Caco-2 (cell line): Measurements from ENCODE around the gene BPIFA3. TPM values are rescaled to one million over a fixed set of nuclear protein-coding genes. Genes with fewer than 3 reads are reported as not detected.
A peak's percentile ranks its signal among the peaks of the same experiment; 100 is the strongest.

ENCODE experiments used
- BruUV-seq: library from RNA; stranded (reverse); fragments of 400-500 nt; replicated peaks from 2 replicates; lab custom pipeline; 2021; lab: Mats Ljungman, UMichigan
- CTCF ChIA-PET: fragments of 300-600 bp; sonication (Branson Sonifier 250); formaldehyde crosslinking; loops from one replicate; lab custom pipeline; 2022; ENCODE audit warnings: antibody characterized with exemption; lab: Charles Lee
- POLR2A ChIA-PET: fragments of 300-600 bp; sonication (Branson Sonifier 250); formaldehyde crosslinking; loops from one replicate; lab custom pipeline; 2022; ENCODE audit warnings: antibody characterized with exemption; lab: Charles Lee
- DNase-seq, 2 experiments: peaks; one replicate each; pipeline versions ENCODE4 v3.0.0 to v3.0.0-alpha.2; 2020 to 2022
- H3K27me3 ChIP-seq: replicated peaks from 2 replicates; pipeline ENCODE4 v1.6.0; 2011; ENCODE audit warnings: low read length; ENCODE audit not compliant: control insufficient read depth, insufficient read depth
- H3K36me3 ChIP-seq: 2 replicates; pipeline ENCODE4 v1.5.1; 2011; ENCODE audit warnings: low read length; ENCODE audit not compliant: control insufficient read depth, insufficient read depth
- H3K4me1 ChIP-seq: fragments of 250-450 bp; sonication (Bioruptor Pico); 2 replicates; pipeline ENCODE4 v1.5.1; 2020; ENCODE audit warnings: mild to moderate bottlenecking
- H3K4me3 ChIP-seq: 2 replicates; pipeline ENCODE4 v1.5.1; 2011; ENCODE audit warnings: low read depth, mild to moderate bottlenecking, control low read depth, low read length
- H3K9me3 ChIP-seq: fragments of 250-450 bp; sonication (Bioruptor Pico); 2 replicates; pipeline ENCODE4 v1.5.1; 2020; ENCODE audit warnings: mild to moderate bottlenecking, moderate library complexity
- H3K27ac Mint-ChIP-seq: one replicate; pipeline ENCODE4 v1.8.0; 2022; ENCODE audit warnings: mixed read lengths; ENCODE audit not compliant: unreplicated experiment
- H3K27me3 Mint-ChIP-seq: one replicate; pipeline ENCODE4 v1.8.0; 2022; ENCODE audit warnings: mixed read lengths; ENCODE audit not compliant: insufficient read depth, unreplicated experiment
- H3K36me3 Mint-ChIP-seq: one replicate; pipeline ENCODE4 v1.8.0; 2022; ENCODE audit warnings: mild to moderate bottlenecking, mixed read lengths; ENCODE audit not compliant: insufficient read depth, unreplicated experiment
- H3K4me1 Mint-ChIP-seq: one replicate; pipeline ENCODE4 v1.8.0; 2022; ENCODE audit warnings: low read depth, mixed read lengths; ENCODE audit not compliant: unreplicated experiment
- H3K4me3 Mint-ChIP-seq: one replicate; pipeline ENCODE4 v1.8.0; 2022; ENCODE audit warnings: mild to moderate bottlenecking, moderate library complexity, mixed read lengths; ENCODE audit not compliant: unreplicated experiment
- H3K9me3 Mint-ChIP-seq: one replicate; pipeline ENCODE4 v1.8.0; 2022; ENCODE audit warnings: mixed read lengths; ENCODE audit not compliant: unreplicated experiment
- intact Hi-C: fragments of 100-400 bp; cut with micrococcal nuclease; formaldehyde crosslinking; loops from one replicate; pipeline ENCODE4 v1.10.0; 2022; ENCODE audit not compliant: unreplicated experiment
- total RNA-seq: library from RNA; stranded (reverse); gene quantifications from 2 replicates; pipeline ENCODE4 v1.2.3, GENCODE V29; 2022
- TF ChIP-seq, protein P1 (sequence below), 2 experiments: fragments of 200-600 bp in 1 of 2; IDR thresholded peaks; 1 replicate in 1 of 2; 2 replicates in 1 of 2; pipeline versions ENCODE4 v1.5.1 to v1.8.0; 2011 to 2022; ENCODE audit warnings: antibody characterized with exemption in 1 of 2, control low read depth in 1 of 2, inconsistent platforms in 1 of 2, low read depth in 1 of 2, low read length in 1 of 2, mild to moderate bottlenecking in 1 of 2, moderate library complexity in 1 of 2; ENCODE audit not compliant: insufficient read depth in 1 of 2, severe bottlenecking in 1 of 2, unreplicated experiment in 1 of 2

The BPIFA3 gene
- total RNA-seq, 1 experiment from 2014 or later = not detected

DNA sequence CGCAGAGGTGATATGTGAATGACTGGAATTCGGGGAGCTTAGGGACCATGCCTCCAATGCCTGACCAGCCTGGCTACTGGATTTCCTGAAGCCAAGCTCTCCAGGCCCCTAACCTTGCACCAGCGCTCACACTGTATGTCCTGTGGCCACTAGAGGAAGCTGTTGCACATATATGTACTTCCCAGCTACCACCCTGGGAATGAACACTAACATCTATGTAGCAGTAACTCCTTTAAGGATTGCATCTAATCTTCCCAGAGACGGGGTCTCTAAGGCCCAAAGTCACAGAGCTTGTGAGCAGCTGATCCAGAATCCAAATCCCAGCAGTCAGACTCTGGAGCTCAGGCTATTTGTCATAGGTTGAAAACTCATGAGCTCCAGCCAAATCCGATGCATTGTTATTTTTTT lies 45.5 kb downstream of the BPIFA3 start:
- intact Hi-C loops = loop anchor here (1.0 kb wide), 2 partner anchors 31 to 37 kb away; no protein-coding TSS in a partner anchor
- Histone ChIP-seq H3K27me3 (peaks cover 2% of the 10 kb centered on the region; the same call in 1 of the 2 replicates), H3K9me3 (peaks cover 4% of the 10 kb centered on the region; the same call in 1 of the 2 replicates), H3K4me1 (no peaks in the 10 kb centered on the region), H3K4me3 (no peak overlapping the region), H3K36me3 (no peaks in the 10 kb centered on the region)
- H3K36me3 Mint-ChIP-seq = no peaks in the 10 kb centered on the region
- no peak overlapping the region for H3K27ac Mint-ChIP-seq
- no peaks in the 10 kb centered on the region for H3K9me3 Mint-ChIP-seq
- H3K27me3 Mint-ChIP-seq = peaks cover 11% of the 10 kb centered on the region
- TF ChIP-seq, protein P1, sequence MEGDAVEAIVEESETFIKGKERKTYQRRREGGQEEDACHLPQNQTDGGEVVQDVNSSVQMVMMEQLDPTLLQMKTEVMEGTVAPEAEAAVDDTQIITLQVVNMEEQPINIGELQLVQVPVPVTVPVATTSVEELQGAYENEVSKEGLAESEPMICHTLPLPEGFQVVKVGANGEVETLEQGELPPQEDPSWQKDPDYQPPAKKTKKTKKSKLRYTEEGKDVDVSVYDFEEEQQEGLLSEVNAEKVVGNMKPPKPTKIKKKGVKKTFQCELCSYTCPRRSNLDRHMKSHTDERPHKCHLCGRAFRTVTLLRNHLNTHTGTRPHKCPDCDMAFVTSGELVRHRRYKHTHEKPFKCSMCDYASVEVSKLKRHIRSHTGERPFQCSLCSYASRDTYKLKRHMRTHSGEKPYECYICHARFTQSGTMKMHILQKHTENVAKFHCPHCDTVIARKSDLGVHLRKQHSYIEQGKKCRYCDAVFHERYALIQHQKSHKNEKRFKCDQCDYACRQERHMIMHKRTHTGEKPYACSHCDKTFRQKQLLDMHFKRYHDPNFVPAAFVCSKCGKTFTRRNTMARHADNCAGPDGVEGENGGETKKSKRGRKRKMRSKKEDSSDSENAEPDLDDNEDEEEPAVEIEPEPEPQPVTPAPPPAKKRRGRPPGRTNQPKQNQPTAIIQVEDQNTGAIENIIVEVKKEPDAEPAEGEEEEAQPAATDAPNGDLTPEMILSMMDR (IDR thresholded peaks at IDR 0.05; ENCODE audit: insufficient read depth in 1 of 2, low read depth in 1 of 2, low read length in 1 of 2, severe bottlenecking in 1 of 2, unreplicated experiment in 1 of 2) = peak; percentile 80 to 98
- no peaks in the 10 kb centered on the region for H3K4me1 Mint-ChIP-seq
- POLR2A ChIA-PET = no interaction called here
- CTCF ChIA-PET = interaction anchor here (0.5 to 1.4 kb wide), 22 partner anchors 9 to 1531 kb away, joined by 3 to 9 read pairs (median 4); partner anchors contain the start of gene BPIFB1
- peak; percentile 70 to 80 for DNase-seq
- no TSS peak for BruUV-seq
- no peak overlapping the region for H3K4me3 Mint-ChIP-seq

DNA sequence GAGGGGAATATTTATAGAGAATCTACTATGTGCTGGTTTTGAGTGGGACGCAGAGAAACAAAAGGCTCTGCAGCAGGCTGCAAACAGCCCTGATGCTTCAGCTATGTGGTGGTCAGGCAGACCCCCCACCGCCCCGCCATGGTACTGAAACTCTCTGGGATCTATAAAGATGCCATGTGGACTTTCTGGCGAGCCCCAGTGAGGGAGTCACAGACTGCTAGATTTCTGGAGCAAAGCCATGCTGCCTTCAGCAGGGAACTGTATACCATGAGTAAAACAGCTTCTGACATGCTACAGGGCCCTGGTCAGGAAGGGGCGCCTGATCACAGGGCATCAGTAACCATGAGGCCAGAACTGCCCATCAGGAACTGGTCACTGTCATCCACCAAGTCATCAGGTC lies 46.6 kb downstream of the BPIFA3 start:
- ChIA-PET CTCF (no interaction called here), POLR2A (no interaction called here)
- H3K27me3 ChIP-seq = peaks cover 2% of the 10 kb centered on the region; the same call in 1 of the 2 replicates
- H3K4me3 ChIP-seq = no peak overlapping the region
- no peaks in the 10 kb centered on the region for H3K36me3 ChIP-seq
- H3K36me3 Mint-ChIP-seq = no peaks in the 10 kb centered on the region
- H3K9me3 Mint-ChIP-seq = no peaks in the 10 kb centered on the region
- no peak overlapping the region for H3K4me3 Mint-ChIP-seq
- H3K4me1 ChIP-seq = no peaks in the 10 kb centered on the region
- intact Hi-C loops = no loop called here
- H3K27me3 Mint-ChIP-seq = peaks cover 11% of the 10 kb centered on the region
- H3K27ac Mint-ChIP-seq = no peak overlapping the region
- H3K9me3 ChIP-seq = peaks cover 4% of the 10 kb centered on the region; the same call in 1 of the 2 replicates
- DNase-seq = no peak
- no peaks in the 10 kb centered on the region for H3K4me1 Mint-ChIP-seq
- TF ChIP-seq, protein P1 (IDR thresholded peaks at IDR 0.05; ENCODE audit: insufficient read depth in 1 of 2, low read depth in 1 of 2, low read length in 1 of 2, severe bottlenecking in 1 of 2, unreplicated experiment in 1 of 2) = no peak
- BruUV-seq = no TSS peak

DNA sequence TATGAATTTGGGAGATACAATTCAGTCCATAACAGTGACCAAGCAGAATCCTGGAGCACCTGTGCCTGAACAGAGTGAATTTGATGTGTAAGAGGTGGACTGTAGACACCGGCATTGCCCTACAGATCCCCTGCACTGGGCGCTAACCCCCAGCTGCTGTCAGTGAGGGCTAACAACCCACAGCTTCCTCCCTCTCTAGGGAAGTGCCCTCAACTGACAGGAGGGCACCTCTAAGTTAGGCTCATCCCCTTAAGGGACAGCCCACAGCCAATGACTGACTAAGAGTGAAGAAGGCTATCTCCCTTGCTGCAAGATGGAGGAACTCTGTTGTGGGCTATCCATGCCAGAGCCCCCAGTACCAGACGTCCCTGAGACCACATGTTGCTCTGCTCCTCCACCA lies 50.5 kb downstream of the BPIFA3 start:
- ChIA-PET CTCF (interaction anchor here (0.7 kb wide), 1 partner anchor 21 kb away, joined by 4 read pairs; no protein-coding TSS in a partner anchor), POLR2A (no interaction called here)
- Mint-ChIP-seq H3K27me3 (peaks cover 15% of the 10 kb centered on the region), H3K9me3 (no peaks in the 10 kb centered on the region), H3K27ac (no peak overlapping the region), H3K4me1 (no peaks in the 10 kb centered on the region), H3K36me3 (no peaks in the 10 kb centered on the region), H3K4me3 (no peak overlapping the region)
- Histone ChIP-seq H3K27me3 (peaks cover 2% of the 10 kb centered on the region; the same call in 1 of the 2 replicates), H3K4me3 (no peak overlapping the region), H3K9me3 (no peaks in the 10 kb centered on the region), H3K36me3 (no peaks in the 10 kb centered on the region), H3K4me1 (no peaks in the 10 kb centered on the region)
- no TSS peak for BruUV-seq
- intact Hi-C loops = no loop called here
- peak in 1 of 2 experiments; percentile 20 for DNase-seq
- TF ChIP-seq, protein P1 (IDR thresholded peaks at IDR 0.05; ENCODE audit: insufficient read depth in 1 of 2, low read depth in 1 of 2, low read length in 1 of 2, severe bottlenecking in 1 of 2, unreplicated experiment in 1 of 2) = no peak
